Measurements from ENCODE around the gene CHMP5. TPM values are rescaled to one million over a fixed set of nuclear protein-coding genes. Genes with fewer than 3 reads are reported as not detected.
"Not testable (repeated sequence)": the region's sequence is repeated elsewhere in the genome, so short reads cannot be mapped to it uniquely, and the experiment has no call there.

CHMP5 gene
- total RNA-seq, 2 experiments from 2014 or later, result 17.4 to 18.6 TPM

DNA sequence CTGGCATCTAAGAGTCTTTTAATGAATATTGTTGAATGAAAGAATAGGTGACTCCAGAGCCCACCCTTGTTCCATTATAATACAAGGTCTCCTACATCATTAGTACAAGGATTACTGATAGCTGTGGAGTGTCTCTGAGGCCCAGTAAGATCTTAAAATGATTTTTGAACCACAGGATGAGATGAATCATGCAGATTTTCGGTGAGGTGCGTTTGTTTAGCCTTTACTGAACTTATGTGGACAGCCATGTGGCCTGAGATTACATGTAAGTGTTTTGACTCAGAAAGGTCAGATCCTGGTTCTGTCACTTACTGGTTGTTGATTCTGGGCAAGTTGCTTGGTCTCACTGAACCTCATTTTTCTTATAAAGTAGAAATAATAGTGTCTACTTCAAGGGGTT, 47.1 kb downstream of the CHMP5 start:
- Histone ChIP-seq H3K4me3 (ENCODE audit: low read length) (no peak overlapping the region), H3K36me3 (ENCODE audit: insufficient read depth, low read length) (peaks cover 94% of the 10 kb centered on the region), H3K27ac (ENCODE audit: low read depth in 1 of 2, low read length in 2 of 2) (no peak overlapping the region), H3K9me3 (ENCODE audit: control insufficient read depth in 1 of 2, insufficient read depth in 1 of 2, low read length in 2 of 2) (no peaks in the 10 kb centered on the region), H3K4me1 (ENCODE audit: insufficient read depth, low read length) (no peaks in the 10 kb centered on the region), H3K27me3 (ENCODE audit: control insufficient read depth in 1 of 2, insufficient read depth in 2 of 2, low read length in 2 of 2) (no peaks in the 10 kb centered on the region)
- DNase-seq (no peak), ATAC-seq (ENCODE audit: poor library complexity) (no peak)
- CTCF ChIA-PET, result interaction anchor here (1.9 kb wide), 1 partner anchor 25 kb away, joined by 6 read pairs; no protein-coding TSS in a partner anchor
- Mint-ChIP-seq H3K4me3 (no peak overlapping the region), H3K27ac (no peak overlapping the region), H3K4me1 (ENCODE audit: low read depth) (no peaks in the 10 kb centered on the region), H3K27me3 (no peaks in the 10 kb centered on the region), H3K9me3 (no peaks in the 10 kb centered on the region), H3K36me3 (ENCODE audit: low read depth) (peaks cover 86% of the 10 kb centered on the region)
- POLR2A ChIA-PET, result interaction anchor here (1.0 kb wide), 1 partner anchor 21 kb away, joined by 3 read pairs; the partner anchor contains the start of gene NFX1
- intact Hi-C loops (cut with DNase I, micrococcal nuclease), result no loop called here
- TF ChIP-seq, protein P1, sequence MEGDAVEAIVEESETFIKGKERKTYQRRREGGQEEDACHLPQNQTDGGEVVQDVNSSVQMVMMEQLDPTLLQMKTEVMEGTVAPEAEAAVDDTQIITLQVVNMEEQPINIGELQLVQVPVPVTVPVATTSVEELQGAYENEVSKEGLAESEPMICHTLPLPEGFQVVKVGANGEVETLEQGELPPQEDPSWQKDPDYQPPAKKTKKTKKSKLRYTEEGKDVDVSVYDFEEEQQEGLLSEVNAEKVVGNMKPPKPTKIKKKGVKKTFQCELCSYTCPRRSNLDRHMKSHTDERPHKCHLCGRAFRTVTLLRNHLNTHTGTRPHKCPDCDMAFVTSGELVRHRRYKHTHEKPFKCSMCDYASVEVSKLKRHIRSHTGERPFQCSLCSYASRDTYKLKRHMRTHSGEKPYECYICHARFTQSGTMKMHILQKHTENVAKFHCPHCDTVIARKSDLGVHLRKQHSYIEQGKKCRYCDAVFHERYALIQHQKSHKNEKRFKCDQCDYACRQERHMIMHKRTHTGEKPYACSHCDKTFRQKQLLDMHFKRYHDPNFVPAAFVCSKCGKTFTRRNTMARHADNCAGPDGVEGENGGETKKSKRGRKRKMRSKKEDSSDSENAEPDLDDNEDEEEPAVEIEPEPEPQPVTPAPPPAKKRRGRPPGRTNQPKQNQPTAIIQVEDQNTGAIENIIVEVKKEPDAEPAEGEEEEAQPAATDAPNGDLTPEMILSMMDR (IDR thresholded peaks at IDR 0.05), result no peak

DNA sequence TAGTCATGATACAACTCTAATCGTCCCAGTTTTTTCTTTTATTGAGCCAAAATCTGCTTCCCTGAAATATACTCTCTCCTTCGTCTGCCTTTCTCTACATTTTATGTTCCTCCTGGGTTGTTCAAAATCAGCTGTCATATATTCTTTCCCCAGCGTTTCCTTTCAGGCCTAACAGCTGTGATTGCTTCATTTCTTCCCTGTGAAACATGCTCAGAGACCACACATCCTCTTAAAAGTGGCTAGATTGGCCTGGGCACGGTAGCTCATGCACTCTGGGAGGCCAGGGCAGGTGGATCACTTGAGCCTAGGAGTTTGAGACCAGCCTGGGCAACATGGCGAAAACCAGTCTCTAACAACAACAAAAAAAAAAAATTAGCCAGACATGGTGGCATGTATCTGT, 50.5 kb downstream of the CHMP5 start:
- DNase-seq, result no peak
- POLR2A ChIA-PET, result interaction anchor here (0.6 kb wide), 1 partner anchor 43 kb away, joined by 3 read pairs; no protein-coding TSS in a partner anchor
- H3K36me3 Mint-ChIP-seq (ENCODE audit: low read depth), result peaks cover 90% of the 10 kb centered on the region

DNA sequence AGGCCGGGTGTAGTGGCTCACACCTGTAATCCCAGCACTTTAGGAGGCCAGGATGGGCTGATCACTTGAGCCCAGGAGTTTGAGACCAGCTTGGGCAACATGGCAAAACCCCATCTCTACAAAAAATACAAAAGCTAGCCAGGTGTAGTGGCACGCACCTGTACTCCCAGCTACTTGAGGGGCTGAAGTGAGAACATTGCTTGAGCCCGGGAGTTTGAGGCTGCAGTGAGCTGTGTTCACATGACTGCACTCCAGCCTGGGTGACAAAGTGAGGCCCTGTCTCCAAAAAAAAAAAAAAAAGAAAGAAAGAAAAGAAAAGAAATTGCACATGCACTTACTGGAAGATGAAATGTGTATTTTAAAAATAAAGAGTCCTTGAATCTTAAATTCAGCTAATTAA, 52.3 kb downstream of the CHMP5 start:
- DNase-seq; H3K27me3 ChIP-seq (ENCODE audit: control insufficient read depth in 1 of 2, insufficient read depth in 2 of 2, low read length in 2 of 2); H3K4me1 Mint-ChIP-seq (ENCODE audit: low read depth); H3K4me3 ChIP-seq (ENCODE audit: low read length); H3K9me3 ChIP-seq (ENCODE audit: control insufficient read depth in 1 of 2, insufficient read depth in 1 of 2, low read length in 2 of 2); intact Hi-C loops (cut with DNase I, micrococcal nuclease); H3K27ac ChIP-seq (ENCODE audit: low read depth in 1 of 2, low read length in 2 of 2); ATAC-seq (ENCODE audit: poor library complexity); H3K9me3 Mint-ChIP-seq; H3K4me3 Mint-ChIP-seq; H3K27me3 Mint-ChIP-seq; H3K4me1 ChIP-seq (ENCODE audit: insufficient read depth, low read length); H3K27ac Mint-ChIP-seq: not testable (repeated sequence)
- H3K36me3 Mint-ChIP-seq (ENCODE audit: low read depth), result peaks cover 90% of the 10 kb centered on the region
- H3K36me3 ChIP-seq (ENCODE audit: insufficient read depth, low read length), result peaks cover 89% of the 10 kb centered on the region
- CTCF ChIA-PET, result interaction anchor here (0.7 to 0.9 kb wide), 2 partner anchors 28 to 30 kb away, joined by 3 to 7 read pairs; no protein-coding TSS in a partner anchor
- POLR2A ChIA-PET, result interaction anchor here (0.7 kb wide), 1 partner anchor 52 kb away, joined by 3 read pairs; no protein-coding TSS in a partner anchor

More for the DNA sequence above, 50.5 kb downstream of the CHMP5 start:
- H3K4me3 ChIP-seq (ENCODE audit: low read length), result no peak overlapping the region
- no peak overlapping the region for H3K27ac ChIP-seq (ENCODE audit: low read depth in 1 of 2, low read length in 2 of 2)
- Mint-ChIP-seq H3K27me3 (no peaks in the 10 kb centered on the region), H3K4me3 (no peak overlapping the region), H3K4me1 (ENCODE audit: low read depth) (no peaks in the 10 kb centered on the region), H3K27ac (no peak overlapping the region), H3K9me3 (no peaks in the 10 kb centered on the region)
- CTCF ChIA-PET, result no interaction called here
- no peaks in the 10 kb centered on the region for H3K27me3 ChIP-seq (ENCODE audit: control insufficient read depth in 1 of 2, insufficient read depth in 2 of 2, low read length in 2 of 2)
- intact Hi-C loops (cut with DNase I, micrococcal nuclease), result no loop called here
- H3K4me1 ChIP-seq (ENCODE audit: insufficient read depth, low read length), result no peaks in the 10 kb centered on the region
- peaks cover 89% of the 10 kb centered on the region for H3K36me3 ChIP-seq (ENCODE audit: insufficient read depth, low read length)
- no peaks in the 10 kb centered on the region for H3K9me3 ChIP-seq (ENCODE audit: control insufficient read depth in 1 of 2, insufficient read depth in 1 of 2, low read length in 2 of 2)
- TF ChIP-seq, protein P1 (IDR thresholded peaks at IDR 0.05), result no peak
- ATAC-seq (ENCODE audit: poor library complexity), result no peak

DNA sequence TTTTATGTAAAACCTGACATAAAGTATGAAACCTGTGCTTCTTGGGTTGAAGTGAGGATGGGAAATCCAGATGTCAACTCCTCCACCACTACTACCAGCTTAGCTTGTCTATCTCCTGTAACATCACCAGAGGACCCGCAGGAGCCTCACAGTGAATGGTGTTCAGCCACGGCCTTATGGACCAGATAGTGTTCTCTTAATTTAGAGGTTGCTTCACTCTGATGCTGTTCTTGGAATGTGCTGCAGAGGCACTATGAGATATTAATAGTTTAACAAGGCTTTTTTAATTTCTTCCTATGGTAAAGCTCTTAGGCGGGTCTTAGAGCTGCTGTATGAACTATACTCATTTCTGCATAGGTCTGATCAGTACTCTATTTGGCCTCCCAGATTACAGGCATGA, 53.4 kb downstream of the CHMP5 start:
- Histone ChIP-seq H3K4me1 (ENCODE audit: insufficient read depth, low read length) (no peaks in the 10 kb centered on the region), H3K4me3 (ENCODE audit: low read length) (no peak overlapping the region), H3K27me3 (ENCODE audit: control insufficient read depth in 1 of 2, insufficient read depth in 2 of 2, low read length in 2 of 2) (no peaks in the 10 kb centered on the region), H3K27ac (ENCODE audit: low read depth in 1 of 2, low read length in 2 of 2) (no peak overlapping the region), H3K36me3 (ENCODE audit: insufficient read depth, low read length) (peaks cover 89% of the 10 kb centered on the region), H3K9me3 (ENCODE audit: control insufficient read depth in 1 of 2, insufficient read depth in 1 of 2, low read length in 2 of 2) (no peaks in the 10 kb centered on the region)
- ChIA-PET POLR2A (no interaction called here), CTCF (no interaction called here)
- no peaks in the 10 kb centered on the region for H3K4me1 Mint-ChIP-seq (ENCODE audit: low read depth)
- no peaks in the 10 kb centered on the region for H3K27me3 Mint-ChIP-seq
- H3K36me3 Mint-ChIP-seq (ENCODE audit: low read depth), result peaks cover 90% of the 10 kb centered on the region
- intact Hi-C loops (cut with DNase I, micrococcal nuclease), result no loop called here
- H3K9me3 Mint-ChIP-seq, result no peaks in the 10 kb centered on the region
- no peak overlapping the region for H3K27ac Mint-ChIP-seq
- no peak for DNase-seq
- no peak for ATAC-seq (ENCODE audit: poor library complexity)
- H3K4me3 Mint-ChIP-seq, result no peak overlapping the region
- TF ChIP-seq, protein P1 (IDR thresholded peaks at IDR 0.05), result no peak

Data from CD4-positive, alpha-beta T cell (primary cell).